SKM-1 treated with dmso at 0.1 percent for 144 hours (cell line): ENCODE measurements around the gene OAT.
A peak's percentile ranks its signal among the peaks of the same experiment; 100 is the strongest.

ENCODE experiments used
- DNase-seq: peaks from one replicate; lab custom pipeline; 2025; ENCODE audit not compliant: unreplicated experiment; lab: John Stamatoyannopoulos, UW

The OAT gene

GRCh38 chr10:124354411-124355382 is 64.0 kb downstream of the OAT start:
- peak; percentile 32 for DNase-seq

DNA sequence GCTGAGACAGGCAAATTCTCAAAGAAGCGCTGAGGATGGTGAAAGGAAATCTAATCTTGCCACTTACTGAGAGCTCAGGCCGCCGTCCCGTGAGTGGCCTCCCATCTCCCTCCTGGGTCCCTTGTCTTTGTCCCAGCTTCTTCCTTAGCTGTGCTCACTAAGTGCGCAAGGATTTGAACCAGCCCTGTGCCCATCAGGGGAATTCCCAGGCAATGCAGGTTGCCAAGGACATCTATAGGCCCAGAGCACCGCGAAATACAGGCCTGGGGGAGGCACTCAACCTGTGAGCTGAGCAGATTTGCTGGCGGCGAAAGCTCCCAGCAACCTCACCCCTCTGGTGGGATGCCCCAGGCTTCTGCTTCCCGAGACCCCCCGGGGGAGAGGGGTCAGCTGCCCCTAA is 64.8 kb downstream of the OAT start:
- DNase-seq, result no peak

GRCh38 chr10:124353091-124353815 is 65.5 kb downstream of the OAT start:
- no peak for DNase-seq

DNA sequence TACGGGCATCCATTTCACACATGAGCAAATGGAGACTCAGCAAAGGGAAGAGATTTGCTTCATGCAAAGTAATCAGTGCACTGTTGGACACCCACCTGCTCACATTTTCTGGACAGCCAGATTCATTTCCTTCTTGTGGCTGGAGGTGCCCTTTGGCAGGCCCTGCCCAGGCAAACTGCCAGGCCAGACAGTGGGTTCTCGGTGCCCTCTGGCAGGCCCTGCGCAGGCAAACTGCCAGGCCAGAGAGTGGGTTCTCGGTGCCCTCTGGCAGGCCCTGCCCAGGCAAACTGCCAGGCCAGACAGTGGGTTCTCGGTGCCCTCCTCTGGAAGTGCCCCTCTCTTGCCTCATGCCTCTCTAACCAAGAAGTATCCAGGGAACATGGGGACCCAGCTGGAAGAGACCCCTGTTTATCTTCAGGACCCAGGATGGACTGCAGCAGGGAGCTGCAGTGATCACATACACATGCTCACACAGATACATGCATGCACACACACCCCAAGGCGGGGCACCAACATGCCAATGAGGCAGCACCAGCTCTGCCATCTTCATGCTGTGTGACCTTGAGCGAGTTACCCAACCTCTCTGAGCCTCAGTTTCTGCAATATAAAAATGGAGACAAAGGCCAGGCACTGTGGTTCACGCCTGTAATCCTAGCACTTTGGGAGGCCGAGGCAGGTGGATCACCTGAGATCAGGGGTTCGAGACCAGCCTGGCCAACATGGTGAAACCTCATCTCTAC is 67.1 kb downstream of the OAT start:
- no peak for DNase-seq

GRCh38 chr10:124350806-124351205 is 67.9 kb downstream of the OAT start:
- DNase-seq, result no peak

GRCh38 chr10:124349996-124350280 is 68.8 kb downstream of the OAT start:
- DNase-seq, result no peak

DNA sequence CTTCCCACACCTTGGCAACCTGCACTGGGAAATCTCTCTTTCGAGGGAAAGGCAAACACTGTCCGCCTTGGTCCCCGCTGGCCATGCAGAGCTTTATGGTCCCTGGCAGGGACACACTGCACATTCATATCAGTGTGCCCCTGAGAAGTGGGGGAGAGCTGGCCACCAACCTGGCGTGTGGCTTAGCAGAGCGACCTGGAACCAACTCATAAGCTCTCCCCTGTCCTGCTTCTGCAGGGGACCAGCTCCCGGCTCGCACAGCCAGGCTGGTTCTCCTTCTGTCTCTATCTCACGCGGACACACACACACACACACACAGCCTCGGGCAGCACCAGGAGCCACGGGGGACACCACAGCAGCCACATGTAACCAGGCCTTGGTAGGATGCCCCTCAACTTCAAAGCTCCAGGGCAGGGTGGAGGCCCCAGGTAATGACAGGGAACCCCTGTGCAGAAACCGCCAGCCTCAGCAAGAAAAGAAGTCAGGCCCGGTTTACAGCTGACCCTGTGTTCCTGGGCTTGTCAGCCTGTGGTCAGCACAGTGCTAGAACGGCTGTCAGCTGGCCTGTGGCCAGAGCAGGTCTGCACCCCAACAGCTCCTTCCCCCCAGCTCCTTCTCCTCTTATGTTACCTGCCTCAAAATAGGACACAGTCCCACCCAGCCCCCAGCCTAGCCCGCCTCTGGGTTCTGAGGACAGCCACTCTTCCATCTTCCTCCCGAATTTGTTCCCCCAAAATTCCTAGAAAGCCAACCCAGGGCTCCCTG is 69.3 kb downstream of the OAT start:
- no peak for DNase-seq

GRCh38 chr10:124348801-124349200 is 69.9 kb downstream of the OAT start:
- no peak for DNase-seq

DNA sequence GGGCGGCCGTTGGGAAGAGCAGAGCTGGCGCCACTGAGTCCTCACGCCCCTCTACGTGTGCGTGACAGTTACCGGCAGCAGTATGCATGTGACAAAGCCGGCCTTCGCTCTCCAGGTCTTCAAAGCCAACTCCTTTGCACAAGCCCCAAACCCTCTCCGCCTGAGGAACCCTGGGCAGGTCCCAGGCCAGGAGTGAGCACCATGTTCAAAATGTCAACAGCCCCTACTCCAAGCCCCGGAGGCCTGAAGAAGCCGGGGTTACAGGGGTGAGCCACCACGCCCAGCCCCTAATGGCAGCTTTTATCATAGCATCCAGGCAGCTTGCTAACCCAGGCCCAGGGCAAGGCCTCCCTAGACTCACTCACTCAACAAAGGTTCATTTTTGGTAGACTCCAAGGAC is 70.8 kb downstream of the OAT start:
- no peak for DNase-seq
